ENCODE results near the gene MPC1L.
A peak's percentile ranks its signal among the peaks of the same experiment; 100 is the strongest.
"Not testable (repeated sequence)": the region's sequence is repeated elsewhere in the genome, so short reads cannot be mapped to it uniquely, and the experiment has no call there.

The MPC1L gene

DNA sequence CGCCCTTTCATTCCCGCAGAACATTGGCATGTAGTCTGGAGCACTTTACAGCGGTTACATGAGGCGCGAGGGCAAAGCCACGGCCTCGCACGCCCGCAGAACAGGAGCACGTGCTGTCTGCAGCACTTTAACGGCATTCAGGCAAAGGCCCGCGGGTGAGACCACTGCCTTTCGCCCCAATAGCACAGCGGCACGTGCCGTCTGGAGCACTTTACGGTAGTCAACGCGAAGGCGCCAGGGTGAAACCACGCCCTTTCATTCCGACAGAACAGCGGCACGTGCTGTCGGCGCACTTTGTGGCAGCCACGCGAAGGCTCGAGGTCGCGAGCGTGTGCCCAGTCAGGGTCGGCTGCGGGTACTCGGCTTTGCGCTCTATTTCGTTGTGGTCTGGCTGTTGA lies at the start of gene MPC1L:
Gene MPC1L (plus strand): TSS at position 290 of the 398 bp plus-strand sequence. CDS start 138 bp downstream, outside the sequence.
- no peak for DNase-seq (ENCODE audit: low read depth, low spot score)

DNA sequence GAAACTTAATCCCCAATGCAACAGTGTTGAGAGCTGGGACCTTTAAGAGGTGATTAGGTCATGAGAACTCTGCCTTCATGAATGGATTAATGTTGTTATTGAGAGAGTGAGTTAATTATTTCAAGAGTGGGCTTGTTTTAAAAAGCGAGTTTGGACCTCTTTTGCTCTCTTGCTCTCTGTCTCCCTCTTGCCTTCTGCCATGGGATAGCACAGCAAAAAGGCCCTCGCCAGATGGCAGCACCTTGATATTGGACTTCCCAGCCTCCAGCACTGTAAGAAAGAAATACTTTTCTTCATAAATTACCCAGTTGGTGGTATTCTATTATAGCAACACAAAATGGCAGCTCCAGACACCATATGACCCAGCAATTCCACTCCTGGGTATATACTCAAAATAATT lies 49.5 kb upstream of the MPC1L start:
- DNase-seq (ENCODE audit: low read depth, low spot score), result no peak

DNA sequence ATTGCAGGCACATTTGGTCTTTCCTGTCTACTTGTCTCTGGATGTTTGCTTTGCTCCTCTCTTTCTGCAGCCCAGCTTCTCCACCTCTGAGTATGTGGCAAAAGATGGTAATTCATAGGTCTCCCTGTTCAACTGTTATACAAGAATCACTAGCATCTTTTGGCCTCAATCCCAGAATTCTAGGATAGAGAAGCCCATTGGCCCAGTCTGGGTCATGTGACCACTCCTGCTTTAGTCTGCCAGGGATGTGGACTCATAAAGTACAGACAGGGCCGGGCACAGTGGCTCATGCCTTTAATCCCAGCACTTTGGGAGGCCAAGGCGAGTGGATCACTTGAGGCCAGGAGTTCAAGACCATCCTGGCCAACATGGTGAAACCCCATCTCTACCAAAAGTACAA lies 47.8 kb upstream of the MPC1L start:
- DNase-seq (ENCODE audit: low read depth, low spot score), result not testable (repeated sequence)

DNA sequence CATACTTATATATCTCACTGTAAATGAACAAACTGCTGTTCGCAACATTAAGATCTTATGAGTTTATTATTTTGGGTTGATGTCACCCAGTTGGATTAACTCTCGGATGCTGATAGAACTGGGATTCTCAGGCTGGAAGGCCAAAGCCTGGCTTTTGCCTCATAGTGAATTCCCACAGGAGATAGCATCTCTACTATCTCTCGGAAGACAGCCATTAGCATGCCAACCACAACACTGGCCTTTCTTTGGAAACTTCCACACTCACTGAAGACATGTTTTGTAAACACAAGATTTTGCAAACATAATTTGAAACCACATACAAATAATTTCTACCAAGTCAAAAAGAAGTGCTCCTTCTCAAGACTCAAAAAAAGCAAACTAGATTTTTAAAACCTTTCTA lies 46.9 kb upstream of the MPC1L start:
- no peak for DNase-seq (ENCODE audit: low read depth, low spot score)

DNA sequence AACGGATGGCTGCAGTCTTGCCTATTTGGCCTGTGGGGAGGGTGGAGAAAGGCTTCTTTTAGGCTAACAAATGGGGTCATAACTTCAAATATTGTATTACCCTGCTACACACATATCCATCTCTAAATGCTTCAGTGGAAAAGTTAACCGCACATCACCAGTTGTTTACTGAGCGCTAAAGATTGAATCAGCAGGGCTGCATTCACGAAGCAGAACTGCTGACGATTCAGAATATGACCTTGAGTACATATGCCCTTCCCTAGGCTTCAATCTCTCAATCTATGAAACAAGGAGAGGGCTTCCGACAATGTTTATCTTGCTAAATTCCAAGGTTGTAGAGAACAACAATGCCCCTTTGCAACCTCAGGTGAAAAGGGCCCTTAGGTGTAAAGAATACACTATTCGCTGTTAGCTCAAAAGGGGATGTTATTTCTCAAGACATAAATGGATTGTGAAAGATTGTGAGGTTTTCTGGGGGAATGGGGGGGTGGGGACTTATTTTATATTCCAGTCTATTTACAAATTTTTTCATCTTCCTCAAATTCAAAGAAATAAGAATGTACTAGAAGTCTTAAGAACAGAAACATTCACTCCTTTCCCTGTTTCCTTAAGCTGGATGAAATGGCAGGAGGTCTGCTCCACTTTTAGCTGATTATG lies 45.1 kb upstream of the MPC1L start:
- DNase-seq (ENCODE audit: low read depth, low spot score), result no peak

DNA sequence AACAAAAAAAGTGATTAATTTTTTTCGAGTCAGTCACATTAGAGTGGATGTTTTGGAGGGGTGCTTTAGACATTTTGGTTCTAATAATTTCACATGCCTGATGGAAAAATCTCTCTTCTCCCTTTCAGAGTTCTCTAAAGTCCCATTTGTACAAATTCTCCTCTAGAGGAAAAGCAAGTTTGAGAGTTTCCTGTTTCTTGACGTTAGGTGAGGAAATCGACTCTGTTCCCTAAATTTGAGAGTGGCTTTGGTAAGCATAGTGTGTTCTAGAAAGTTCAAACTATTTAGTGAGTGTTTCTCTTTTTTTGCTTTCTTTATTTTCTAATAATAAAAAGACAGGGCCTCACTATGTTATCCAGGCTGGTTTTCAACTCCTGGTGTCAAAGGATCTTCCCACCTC lies 44.1 kb upstream of the MPC1L start:
- DNase-seq (ENCODE audit: low read depth, low spot score), result no peak

DNA sequence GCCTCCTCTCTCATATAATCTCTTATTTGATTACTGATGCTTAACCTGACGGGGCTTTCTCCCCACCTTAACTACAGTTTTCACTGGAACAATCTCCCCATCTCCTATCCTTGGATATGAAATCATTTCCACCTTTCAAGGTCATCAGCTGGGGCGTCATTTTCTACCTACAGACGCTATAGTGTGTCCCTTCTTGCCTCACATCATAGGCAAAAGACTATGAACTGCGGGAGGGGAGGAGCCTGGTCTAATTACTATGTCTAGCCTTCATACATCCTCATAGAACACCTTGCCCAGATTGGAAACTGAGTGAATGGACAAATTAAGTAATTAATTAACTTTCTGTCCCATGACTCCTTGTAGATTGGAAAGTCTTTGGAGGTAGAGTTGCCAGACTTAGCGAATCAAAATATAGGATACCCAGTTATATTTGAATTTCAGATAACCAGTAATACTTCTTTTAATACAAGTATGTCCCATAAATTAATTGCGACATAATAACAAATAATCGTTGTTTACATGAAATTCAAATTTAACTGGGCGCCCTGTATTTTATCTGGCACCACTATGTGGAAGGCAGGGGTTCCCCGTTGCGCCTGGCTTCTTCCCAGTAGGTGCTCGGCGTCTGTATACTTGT lies 43.2 kb upstream of the MPC1L start:
- DNase-seq (ENCODE audit: low read depth, low spot score), result no peak

DNA sequence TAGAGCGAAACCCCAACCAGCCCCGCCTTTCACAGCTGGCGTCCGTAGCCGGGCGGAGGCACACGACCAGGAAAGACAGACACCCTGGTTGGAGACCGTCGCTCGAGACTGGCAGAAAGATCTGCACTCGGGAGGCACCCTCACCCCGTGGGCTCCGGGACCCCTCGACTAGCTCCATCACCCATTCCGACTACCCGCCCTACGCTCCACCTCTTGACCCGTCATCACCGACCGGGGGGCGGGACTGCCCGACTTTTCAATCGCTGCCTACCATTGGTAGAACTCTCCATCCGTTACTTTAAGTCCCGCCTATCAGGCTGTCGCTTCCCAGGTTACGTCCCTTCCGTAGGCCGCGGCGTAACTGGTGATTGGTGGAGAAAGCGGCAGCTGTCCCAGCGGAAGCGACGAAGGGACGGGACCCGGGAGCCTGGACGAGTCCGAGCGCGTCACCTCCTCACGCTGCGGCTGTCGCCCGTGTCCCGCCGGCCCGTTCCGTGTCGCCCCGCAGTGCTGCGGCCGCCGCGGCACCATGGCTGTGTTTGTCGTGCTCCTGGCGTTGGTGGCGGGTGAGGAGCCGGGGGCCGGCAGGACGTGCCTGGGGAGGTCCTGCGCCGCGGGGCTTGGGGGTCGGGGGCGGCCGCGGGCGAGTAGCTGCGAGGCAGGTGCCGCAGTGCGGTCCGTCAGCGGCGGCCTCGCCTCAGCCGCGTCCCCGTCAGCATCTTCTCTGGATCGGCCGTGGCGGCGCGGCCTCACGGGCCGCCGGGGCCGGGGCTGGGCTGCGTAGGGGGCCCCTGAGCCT lies 42.5 kb upstream of the MPC1L start, which contains the start of gene ATP6AP2:
Gene ATP6AP2 (plus strand): TSS at position 434 of the 799 bp plus-strand sequence. CDS start 96 bp downstream, at position 530.
- peak; percentile 67 for DNase-seq (ENCODE audit: low read depth, low spot score)

DNA sequence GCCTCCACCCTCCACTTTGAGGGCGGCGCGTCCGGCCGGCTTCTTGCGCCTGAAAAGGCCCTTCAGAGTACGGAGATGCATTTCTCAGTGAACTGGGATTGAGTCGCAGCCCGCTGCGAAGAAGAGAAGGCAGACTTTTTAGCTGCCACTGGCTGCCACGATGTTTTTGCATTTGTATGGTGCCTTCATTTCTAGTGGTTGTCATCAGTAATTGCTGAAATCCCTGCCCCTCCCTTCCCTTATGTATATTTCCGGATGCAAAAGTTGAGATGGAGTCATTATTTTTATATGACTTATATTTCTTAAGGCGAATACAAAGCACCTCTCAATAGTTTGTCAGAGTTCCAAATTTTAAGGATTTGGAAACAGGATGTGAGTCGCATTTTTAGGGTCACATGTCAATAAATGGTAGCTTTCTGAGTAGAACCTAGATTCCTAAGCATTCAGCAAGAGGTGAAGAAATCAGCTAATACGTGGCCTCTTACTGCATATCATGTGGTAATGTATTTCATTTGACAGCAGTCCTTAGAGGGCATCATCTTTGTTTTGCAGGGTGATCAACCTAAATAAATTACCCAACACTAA lies 41.8 kb upstream of the MPC1L start:
- no peak for DNase-seq (ENCODE audit: low read depth, low spot score)

DNA sequence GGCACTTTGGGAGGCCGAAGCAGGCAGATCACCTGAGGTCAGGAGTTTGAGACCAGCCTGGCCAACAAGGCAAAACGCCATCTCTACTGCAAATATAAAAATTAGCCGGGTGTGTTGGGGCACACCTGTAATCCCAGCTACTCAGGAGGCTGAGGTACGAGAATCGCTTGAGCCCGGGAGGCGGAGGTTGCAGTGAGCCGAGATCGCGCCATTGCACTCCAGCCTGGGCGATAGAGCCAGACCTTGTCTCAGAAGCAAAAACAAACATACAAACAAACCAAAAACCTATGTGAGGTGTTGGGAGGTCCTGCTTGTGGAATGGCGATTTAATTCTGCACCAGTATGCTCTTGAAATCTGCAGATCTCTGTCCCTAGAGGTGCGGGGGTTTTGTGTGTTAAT lies 41.0 kb upstream of the MPC1L start:
- not testable (repeated sequence) for DNase-seq (ENCODE audit: low read depth, low spot score)

DNA sequence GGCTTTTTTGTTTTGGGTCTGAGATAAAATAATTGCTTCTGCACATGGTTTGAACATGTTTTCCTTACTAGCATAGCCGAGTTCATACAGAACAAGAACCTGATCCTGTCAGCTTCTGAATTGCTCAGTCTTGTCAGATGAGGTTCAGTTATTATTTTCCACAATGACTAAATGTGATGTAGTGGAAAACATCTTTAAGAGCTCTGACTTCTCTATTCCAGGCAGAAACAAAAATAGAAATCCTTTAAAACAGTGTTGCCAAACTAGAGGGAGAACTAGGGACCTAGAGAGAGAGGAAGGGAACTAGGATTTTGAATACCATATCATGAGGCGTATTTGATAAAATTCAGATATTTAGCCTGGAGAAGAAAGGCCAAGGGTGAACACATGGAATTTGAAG lies 40.4 kb upstream of the MPC1L start:
- no peak for DNase-seq (ENCODE audit: low read depth, low spot score)

DNA sequence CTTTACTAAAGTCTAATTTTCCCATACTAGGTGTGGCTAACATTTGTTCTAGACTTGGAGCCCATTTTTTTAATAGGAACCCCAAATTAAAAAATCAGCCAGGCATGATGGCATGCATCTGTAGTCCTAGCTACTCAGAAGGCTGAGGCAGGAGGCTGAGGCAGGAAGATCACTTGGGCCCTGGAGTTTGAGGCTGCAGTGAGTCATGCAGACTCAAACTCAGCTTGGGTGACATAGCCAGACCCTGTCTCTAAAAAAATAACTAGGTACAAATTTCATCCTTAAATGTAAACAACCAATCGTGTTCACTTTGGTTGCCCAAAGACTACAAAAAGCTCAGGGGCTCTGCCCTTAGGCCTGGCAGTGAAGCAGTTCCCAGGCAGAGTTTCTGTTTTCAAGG lies 35.6 kb upstream of the MPC1L start:
- not testable (repeated sequence) for DNase-seq (ENCODE audit: low read depth, low spot score)

DNA sequence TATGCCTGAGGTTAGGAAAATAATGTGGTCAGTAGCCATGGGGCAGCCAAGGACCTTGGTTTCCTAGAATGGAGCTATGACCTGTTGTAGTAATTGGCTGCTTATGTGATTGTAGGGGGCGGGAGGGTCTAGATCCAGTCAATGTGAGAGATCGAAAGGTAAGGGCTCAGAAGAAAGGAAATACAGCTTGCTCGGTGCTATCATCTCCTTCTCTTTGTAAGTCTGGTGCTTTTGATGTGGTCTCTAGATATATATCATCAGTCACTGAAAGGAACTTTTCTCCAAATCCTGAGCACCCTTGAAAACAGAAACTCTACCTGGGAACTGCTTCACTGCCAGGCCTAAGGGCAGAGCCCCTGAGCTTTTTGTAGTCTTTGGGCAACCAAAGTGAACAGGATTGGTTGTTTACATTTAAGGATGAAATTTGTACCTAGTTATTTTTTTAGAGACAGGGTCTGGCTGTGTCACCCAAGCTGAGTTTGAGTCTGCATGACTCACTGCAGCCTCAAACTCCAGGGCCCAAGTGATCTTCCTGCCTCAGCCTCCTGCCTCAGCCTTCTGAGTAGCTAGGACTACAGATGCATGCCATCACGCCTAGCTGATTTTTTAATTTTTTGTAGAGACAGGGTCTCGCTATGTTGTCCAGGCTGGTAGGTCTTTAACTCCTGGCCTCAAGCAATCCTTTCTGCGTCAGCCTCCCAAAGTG lies 33.5 kb upstream of the MPC1L start:
- DNase-seq (ENCODE audit: low read depth, low spot score), result not testable (repeated sequence)

DNA sequence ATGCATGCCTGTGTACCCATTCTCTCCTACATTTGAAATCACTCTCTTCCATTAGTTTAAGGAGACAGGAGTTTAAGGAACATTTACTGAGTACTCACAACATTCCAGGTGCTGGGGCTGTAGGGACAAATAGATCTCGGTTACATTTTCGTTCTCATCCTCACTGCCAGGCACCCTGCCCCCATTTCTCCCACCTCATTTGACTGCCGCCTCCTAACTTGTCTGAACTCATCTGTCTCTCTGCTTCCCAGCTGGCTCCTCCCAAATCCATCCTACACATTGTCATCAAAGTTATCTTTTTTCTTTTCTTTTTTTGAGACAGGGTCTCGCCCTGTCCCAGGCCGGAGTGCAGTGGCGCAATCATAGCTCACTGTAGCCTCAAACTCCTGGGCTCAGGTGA lies 19.8 kb upstream of the MPC1L start:
- no peak for DNase-seq (ENCODE audit: low read depth, low spot score)

DNA sequence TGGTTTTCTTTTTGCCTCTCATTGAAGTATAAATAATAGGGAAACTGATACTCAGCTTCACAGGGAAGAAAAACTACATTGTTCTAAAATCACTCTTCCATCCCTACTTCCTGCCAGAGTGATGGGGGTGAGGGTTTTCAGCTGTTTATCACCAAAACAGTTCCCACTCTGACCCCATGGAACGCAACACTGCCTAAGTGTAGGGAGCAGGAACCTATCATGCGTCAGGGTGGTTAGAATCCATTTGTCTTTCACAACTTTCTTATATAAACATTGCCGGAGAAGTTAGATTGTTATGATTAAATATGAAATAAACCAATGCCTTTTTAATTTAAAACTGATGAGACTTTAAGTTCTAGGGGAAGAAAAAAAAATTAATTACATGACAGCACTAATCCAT lies 15.8 kb upstream of the MPC1L start:
- DNase-seq (ENCODE audit: low read depth, low spot score), result no peak

DNA sequence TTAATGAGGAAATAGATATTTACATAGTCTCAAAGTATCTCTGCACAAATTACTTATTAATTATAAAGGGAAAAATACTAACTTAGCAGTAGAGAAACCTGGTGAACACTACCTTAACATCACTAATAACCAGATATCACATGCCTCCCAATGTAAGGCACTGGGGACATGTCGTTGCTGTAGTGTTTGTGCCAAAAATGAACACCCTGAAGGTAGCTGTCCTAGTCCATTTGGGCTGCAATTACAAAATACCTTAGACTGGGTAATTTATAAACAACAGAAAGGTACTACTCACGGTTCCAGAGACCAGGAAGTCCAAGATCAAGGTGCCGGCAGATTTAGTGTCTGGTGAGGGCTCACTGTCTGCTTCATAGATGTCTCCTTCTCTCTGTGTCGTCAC lies 10.7 kb upstream of the MPC1L start:
- DNase-seq (ENCODE audit: low read depth, low spot score), result no peak

DNA sequence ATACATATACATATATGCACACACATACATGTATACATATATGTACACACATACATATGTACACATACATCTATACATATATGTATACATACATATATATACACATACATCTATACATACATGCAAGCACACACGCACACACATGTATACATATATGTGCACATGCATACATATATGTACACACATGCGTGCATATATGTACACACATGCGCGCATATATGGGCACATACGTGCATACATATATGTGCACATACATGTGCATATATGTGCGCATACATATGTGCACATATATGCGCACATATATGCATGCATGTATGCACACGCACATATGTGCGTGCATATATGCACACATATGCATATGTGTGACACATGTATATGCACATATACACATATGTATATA lies 7.3 kb upstream of the MPC1L start:
- no peak for DNase-seq (ENCODE audit: low read depth, low spot score)

DNA sequence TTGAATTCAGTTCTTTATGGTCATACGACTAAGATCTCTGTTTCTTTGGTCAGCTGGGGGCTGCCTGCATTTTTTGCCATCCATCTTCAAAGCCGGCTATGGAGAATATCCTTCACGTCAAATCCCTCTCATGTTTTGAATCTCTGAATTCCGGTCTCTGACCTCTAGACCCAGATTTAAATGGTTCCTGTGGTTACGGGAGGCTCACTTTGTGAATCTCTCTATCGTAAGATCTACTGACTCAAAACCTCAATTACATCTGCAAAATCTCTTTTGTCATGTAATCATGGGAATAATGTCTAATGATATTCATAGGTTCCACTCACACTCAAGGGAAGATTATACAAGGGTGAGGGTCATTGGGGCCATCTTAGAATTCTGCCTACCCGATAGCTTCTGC lies 5.7 kb upstream of the MPC1L start:
- DNase-seq (ENCODE audit: low read depth, low spot score), result no peak

DNA sequence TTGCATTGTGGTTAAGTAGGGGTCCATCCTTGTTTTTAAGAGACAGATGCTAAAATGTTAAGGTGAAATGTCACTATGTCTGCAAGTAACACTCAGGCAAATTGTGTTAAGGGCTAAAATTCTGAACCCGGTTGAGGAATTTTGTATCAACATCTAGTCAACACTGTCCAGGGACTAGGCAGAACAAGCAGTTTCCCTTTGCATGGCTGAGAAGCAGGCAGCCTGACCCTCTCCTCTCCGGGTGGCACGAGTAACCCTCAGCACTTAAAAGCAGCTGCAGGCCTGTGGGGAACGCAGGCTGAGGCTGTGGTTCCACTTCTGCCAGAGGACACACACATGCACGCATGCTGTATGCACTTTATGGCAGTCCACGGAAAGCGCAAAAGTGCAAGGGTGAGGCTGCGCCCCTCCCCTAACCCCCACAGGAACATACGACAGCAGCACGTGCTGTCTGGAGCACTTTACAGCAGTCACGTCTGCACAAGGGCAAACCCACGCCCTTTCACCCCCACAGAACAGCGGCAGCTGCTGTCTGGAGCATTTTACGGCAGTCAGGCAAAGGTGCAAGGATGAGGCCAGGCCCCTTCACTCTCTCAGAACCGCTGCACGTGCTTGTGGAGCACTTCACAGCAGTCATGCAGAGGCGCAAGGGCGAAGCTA lies 619 bp upstream of the MPC1L start:
- no peak for DNase-seq (ENCODE audit: low read depth, low spot score)

DNA sequence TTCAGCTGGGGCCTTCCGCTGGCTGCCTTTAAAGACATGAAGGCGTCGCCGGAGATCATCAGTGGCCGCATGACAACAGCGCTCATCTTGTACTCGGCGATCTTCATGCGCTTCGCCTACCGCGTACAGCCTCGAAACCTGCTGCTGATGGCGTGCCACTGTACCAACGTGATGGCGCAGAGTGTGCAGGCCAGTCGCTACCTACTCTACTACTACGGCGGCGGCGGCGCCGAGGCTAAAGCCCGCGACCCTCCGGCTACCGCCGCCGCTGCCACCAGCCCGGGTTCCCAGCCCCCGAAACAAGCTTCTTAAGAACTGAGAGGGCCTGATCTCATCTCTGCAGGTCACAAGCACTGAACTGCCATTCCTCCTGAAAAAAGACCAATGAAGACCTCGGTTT lies 437 bp downstream of the MPC1L start:
- no peak for DNase-seq (ENCODE audit: low read depth, low spot score)

DNA sequence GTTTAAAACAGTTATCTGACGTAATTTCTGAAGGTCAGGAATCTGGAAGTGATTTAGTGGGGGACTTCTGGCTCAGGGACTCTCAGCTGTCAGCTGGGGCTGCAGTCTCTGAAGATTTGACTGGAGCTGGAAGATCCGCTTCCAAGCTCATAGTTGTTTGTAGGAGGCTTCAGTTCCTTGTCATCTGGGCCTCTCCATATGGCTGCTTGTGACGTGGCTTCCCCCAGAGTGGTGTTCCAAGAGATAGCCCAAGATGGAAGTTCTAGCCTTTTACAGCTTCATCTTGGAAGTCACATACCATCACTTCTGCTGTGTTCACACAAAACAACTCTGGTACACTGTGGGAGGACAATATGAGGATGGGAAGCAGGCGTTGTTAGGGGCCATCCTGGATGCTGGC lies 2.1 kb downstream of the MPC1L start:
- no peak for DNase-seq (ENCODE audit: low read depth, low spot score)

Measured in iPS DF 19.7 (cell line).